H1 (cell line): Measurements from ENCODE around the gene SLC6A7. TPM values are rescaled to one million over a fixed set of nuclear protein-coding genes. Genes with fewer than 3 reads are reported as not detected.

Experiments used
- CTCF ChIA-PET: fragments of 300-600 bp; sonication (Branson Sonifier 250); formaldehyde crosslinking; loops from one replicate; lab custom pipeline; 2021; ENCODE audit not compliant: partially characterized antibody; lab: Charles Lee
- POLR2A ChIA-PET: fragments of 300-600 bp; sonication (Branson Sonifier 250); formaldehyde crosslinking; loops from one replicate; lab custom pipeline; 2021; ENCODE audit warnings: inconsistent platforms; ENCODE audit not compliant: partially characterized antibody; lab: Charles Lee
- DNase-seq, 2 experiments: peaks; one replicate each; pipeline versions ENCODE4 v3.0.0 to v3.0.0-alpha.2; 2010 to 2022; ENCODE audit warnings: low spot score in 2 of 2, low read depth in 1 of 2, mixed read lengths in 1 of 2
- FAIRE-seq: peaks from 2 replicates; lab custom pipeline; 2011; peaks lifted over from hg19 to GRCh38; lab: Jason Lieb, UNC
- H2AFZ ChIP-seq: 2 replicates; pipeline ENCODE4 v1.8.1; 2012; ENCODE audit warnings: low read length, inconsistent platforms
- H2AK5ac ChIP-seq: 2 replicates; pipeline ENCODE4 v1.6.1; 2013; ENCODE audit warnings: low read depth, low read length
- H2BK120ac ChIP-seq: replicated peaks from 2 replicates; pipeline ENCODE3; 2013; ENCODE audit warnings: low read depth, low read length, inconsistent platforms
- H2BK12ac ChIP-seq: 2 replicates; pipeline ENCODE4 v1.6.1; 2013; ENCODE audit warnings: low read depth, low read length
- H2BK15ac ChIP-seq: 2 replicates; pipeline ENCODE4 v1.6.1; 2013; ENCODE audit warnings: low read length
- H2BK20ac ChIP-seq: 2 replicates; pipeline ENCODE4 v1.6.1; 2013; ENCODE audit warnings: low read length
- H2BK5ac ChIP-seq: 2 replicates; pipeline ENCODE4 v1.6.1; 2013; ENCODE audit warnings: low read depth, low read length
- H3K14ac ChIP-seq: 2 replicates; pipeline ENCODE4 v1.6.1; 2013; ENCODE audit warnings: inconsistent platforms; ENCODE audit not compliant: insufficient read length
- H3K18ac ChIP-seq: 2 replicates; pipeline ENCODE4 v1.6.1; 2013; ENCODE audit warnings: low read length; ENCODE audit errors: extremely low read depth
- H3K23ac ChIP-seq: 2 replicates; pipeline ENCODE4 v1.6.1; 2013; ENCODE audit warnings: inconsistent platforms; ENCODE audit not compliant: insufficient read length
- H3K23me2 ChIP-seq: 2 replicates; pipeline ENCODE4 v1.6.1; 2013; ENCODE audit warnings: low read depth, low read length
- H3K27ac ChIP-seq: 2 replicates; pipeline ENCODE4 v1.6.1; 2011; ENCODE audit warnings: low read depth, low read length, inconsistent platforms
- H3K27me3 ChIP-seq, 4 experiments: replicated peaks in 1 of 4; 1 replicate in 1 of 4; 2 replicates in 3 of 4; pipeline versions ENCODE4 v1.6.1 to v1.8.1; 2011 to 2013; ENCODE audit warnings: low read length in 3 of 4, mild to moderate bottlenecking in 3 of 4, inconsistent platforms in 2 of 4, mixed read lengths in 2 of 4, moderate library complexity in 1 of 4; ENCODE audit not compliant: control insufficient read depth in 3 of 4, insufficient read depth in 3 of 4; ENCODE audit errors: extremely low read depth in 1 of 4
- H3K36me3 ChIP-seq, 4 experiments: 2 replicates each; pipeline versions ENCODE4 v1.6.1 to v1.8.1; 2011 to 2013; ENCODE audit warnings: mild to moderate bottlenecking in 4 of 4, low read length in 3 of 4, moderate library complexity in 2 of 4, control low read depth in 1 of 4, inconsistent platforms in 1 of 4; ENCODE audit not compliant: insufficient read depth in 4 of 4, control insufficient read depth in 2 of 4
- H3K4ac ChIP-seq: replicated peaks from 2 replicates; pipeline ENCODE3; 2013; ENCODE audit warnings: low read length, low read depth, mixed read lengths, inconsistent platforms; ENCODE audit not compliant: insufficient read length
- H3K4me1 ChIP-seq, 4 experiments: replicated peaks in 1 of 4; 1 replicate in 1 of 4; 2 replicates in 3 of 4; pipeline versions ENCODE4 v1.6.1 to v1.8.1; 2011 to 2013; ENCODE audit warnings: low read length in 3 of 4, inconsistent platforms in 2 of 4, mixed read lengths in 1 of 4; ENCODE audit not compliant: insufficient read depth in 4 of 4, control insufficient read depth in 3 of 4
- H3K4me2 ChIP-seq, 2 experiments: 2 replicates each; pipeline versions ENCODE4 v1.6.1 to v1.8.1; 2011 to 2013; ENCODE audit warnings: low read depth in 2 of 2, low read length in 2 of 2, control low read depth in 1 of 2, inconsistent platforms in 1 of 2, mild to moderate bottlenecking in 1 of 2; ENCODE audit not compliant: insufficient read depth in 1 of 2
- H3K4me3 ChIP-seq, 4 experiments: fragments of 200-600, 300-600 bp in 1 of 4; sonication (generic), shearing (Covaris generic), sonication (Bioruptor Twin) in 1 of 4; 2 replicates each; pipeline versions ENCODE4 v1.5.1 to v1.8.1; 2011 to 2016; ENCODE audit warnings: low read length in 4 of 4, low read depth in 3 of 4, control low read depth in 2 of 4, inconsistent platforms in 2 of 4, mild to moderate bottlenecking in 2 of 4, mixed read lengths in 1 of 4, moderate library complexity in 1 of 4; ENCODE audit not compliant: insufficient read depth in 2 of 4; ENCODE audit errors: extremely low read depth in 1 of 4
- H3K56ac ChIP-seq: replicated peaks from 2 replicates; pipeline ENCODE3; 2013; ENCODE audit warnings: low read depth, mild to moderate bottlenecking, mixed read lengths, low read length, inconsistent platforms; ENCODE audit not compliant: insufficient read length
- H3K79me1 ChIP-seq: 2 replicates; pipeline ENCODE4 v1.6.1; 2013; ENCODE audit warnings: low read depth, low read length, control low read depth
- H3K79me2 ChIP-seq, 2 experiments: 2 replicates each; pipeline versions ENCODE4 v1.6.1 to v1.8.1; 2012 to 2013; ENCODE audit warnings: low read length in 2 of 2, mild to moderate bottlenecking in 2 of 2, inconsistent platforms in 1 of 2; ENCODE audit not compliant: insufficient read depth in 2 of 2, control insufficient read depth in 1 of 2
- H3K9ac ChIP-seq, 4 experiments: replicated peaks in 1 of 4; 1 replicate in 1 of 4; 2 replicates in 3 of 4; pipeline versions ENCODE4 v1.6.1 to v1.8.1; 2011 to 2013; ENCODE audit warnings: low read depth in 3 of 4, low read length in 3 of 4, control low read depth in 2 of 4, mild to moderate bottlenecking in 2 of 4, moderate library complexity in 2 of 4, inconsistent platforms in 1 of 4; ENCODE audit errors: extremely low read depth in 1 of 4
- H3K9me3 ChIP-seq, 2 experiments: 2 replicates each; pipeline versions ENCODE4 v1.6.1 to v1.8.1; 2012 to 2013; ENCODE audit warnings: mild to moderate bottlenecking in 2 of 2, moderate library complexity in 2 of 2, control low read depth in 1 of 2, inconsistent platforms in 1 of 2, low read depth in 1 of 2, low read length in 1 of 2, mixed read lengths in 1 of 2; ENCODE audit not compliant: insufficient read depth in 2 of 2
- H4K20me1 ChIP-seq, 2 experiments: replicated peaks in 1 of 2; 2 replicates each; pipeline versions ENCODE3 to v1.8.1; 2011 to 2013; ENCODE audit warnings: inconsistent platforms in 2 of 2, low read length in 2 of 2, mild to moderate bottlenecking in 1 of 2; ENCODE audit not compliant: insufficient read depth in 2 of 2, control insufficient read depth in 1 of 2
- H4K5ac ChIP-seq: 2 replicates; pipeline ENCODE4 v1.6.1; 2013; ENCODE audit warnings: low read length, low read depth, mixed read lengths, inconsistent platforms; ENCODE audit not compliant: insufficient read length
- H4K8ac ChIP-seq: 2 replicates; pipeline ENCODE4 v1.8.0; 2013; ENCODE audit warnings: mild to moderate bottlenecking, moderate library complexity, low read length, inconsistent platforms; ENCODE audit not compliant: insufficient read depth; ENCODE audit errors: extremely low read depth
- H4K91ac ChIP-seq: replicated peaks from 2 replicates; pipeline ENCODE3; 2013; ENCODE audit warnings: low read length, mixed read lengths, inconsistent platforms; ENCODE audit not compliant: insufficient read length
- BCL11A ChIP-seq, 2 experiments: IDR thresholded peaks; one replicate each; pipeline ENCODE4 v1.6.1; 2011; ENCODE audit warnings: low read depth in 2 of 2, low read length in 2 of 2, mild to moderate bottlenecking in 2 of 2
- CBX8 ChIP-seq: fragments of 300-800, 300-1000 bp; sonication (generic); IDR thresholded peaks from 2 replicates; pipeline ENCODE4 v1.7.1; 2016; ENCODE audit warnings: low read depth, low read length, borderline replicate concordance
- CHD2 ChIP-seq: IDR thresholded peaks from 2 replicates; pipeline ENCODE4 v1.6.1; 2012; ENCODE audit warnings: low read length, improper control_type of control experiment
- EGR1 ChIP-seq: IDR thresholded peaks from 2 replicates; pipeline ENCODE4 v1.6.1; 2011; ENCODE audit warnings: low read depth, low read length, borderline replicate concordance
- JUND ChIP-seq: IDR thresholded peaks from 2 replicates; pipeline ENCODE4 v1.6.1; 2011; ENCODE audit warnings: mild to moderate bottlenecking, improper control_type of control experiment, low read length
- KDM4A ChIP-seq: IDR thresholded peaks from one replicate; pipeline ENCODE4 v1.7.1; 2012; ENCODE audit warnings: low read depth, mild to moderate bottlenecking, moderate library complexity, low read length, inconsistent platforms; ENCODE audit not compliant: severe bottlenecking
- PHF8 ChIP-seq: fragments of 200-600 bp; sonication (generic); conservative IDR thresholded peaks from 2 replicates; pipeline ENCODE4 v1.7.1; 2012; ENCODE audit warnings: low read depth, mild to moderate bottlenecking, inconsistent platforms, low read length, moderate library complexity
- POLR2A ChIP-seq, 2 experiments: IDR thresholded peaks; 1 replicate in 1 of 2; 2 replicates in 1 of 2; pipeline ENCODE4 v1.6.1; 2011; ENCODE audit warnings: low read depth in 2 of 2, low read length in 2 of 2, mild to moderate bottlenecking in 2 of 2; ENCODE audit errors: control extremely low read depth in 1 of 2
- POU5F1 ChIP-seq: IDR thresholded peaks from 2 replicates; pipeline ENCODE4 v1.6.1; 2011; ENCODE audit warnings: low read depth, mild to moderate bottlenecking, low read length, moderate library complexity
- RNF2 ChIP-seq: fragments of 200-900, 300-1000 bp; sonication (generic); IDR thresholded peaks from 2 replicates; pipeline ENCODE4 v1.7.1; 2016; ENCODE audit warnings: borderline replicate concordance, low read depth, mild to moderate bottlenecking, antibody characterized with exemption, low read length; ENCODE audit not compliant: poor library complexity, severe bottlenecking; ENCODE audit errors: missing control alignments
- SIX5 ChIP-seq: IDR thresholded peaks from 2 replicates; pipeline ENCODE4 v1.6.1; 2011; ENCODE audit warnings: mild to moderate bottlenecking, low read depth, low read length
- SRF ChIP-seq: IDR thresholded peaks from 2 replicates; pipeline ENCODE4 v1.6.1; 2011; ENCODE audit warnings: mild to moderate bottlenecking, low read depth, low read length, moderate library complexity
- TCF12 ChIP-seq: IDR thresholded peaks from 2 replicates; pipeline ENCODE4 v1.6.1; 2011; ENCODE audit warnings: low read depth, mild to moderate bottlenecking, low read length
- TEAD4 ChIP-seq: IDR thresholded peaks from 2 replicates; pipeline ENCODE4 v1.6.1; 2012; ENCODE audit warnings: low read depth, low read length, inconsistent platforms, mixed read lengths
- WGBS, 2 experiments: shearing (Covaris generic) in 1 of 2; methylation state at CpG; one replicate each; pipeline versions ENCODE4 v1.1.6 to v1.1.7; 2013 to 2015; ENCODE audit warnings: low lambda C conversion rate in 2 of 2, mixed read lengths in 2 of 2, inconsistent platforms in 1 of 2, low coverage in 1 of 2, missing lambda C conversion rate in 1 of 2; ENCODE audit not compliant: insufficient replicate concordance in 2 of 2, insufficient coverage in 1 of 2, insufficient read length in 1 of 2; ENCODE audit errors: extremely low coverage in 1 of 2, missing lambda C conversion rate in 1 of 2; 5-methylcytosine and 5-hydroxymethylcytosine counted together
- polyA plus RNA-seq, 7 experiments: library from polyadenylated mRNA; depleted of rRNA in 3 of 7; stranded (reverse) in 5 of 7; unstranded in 2 of 7; fragments of >200 nt in 5 of 7; fragments of 200-250 nt in 2 of 7; gene quantifications; 1 replicate in 5 of 7; 2 replicates in 1 of 7; 4 replicates in 1 of 7; pipeline versions ENCODE4 v1.2.1 to v1.2.3, GENCODE V29; 2011 to 2013; ENCODE audit warnings: missing spikeins in 2 of 7, mixed read lengths in 2 of 7
- total RNA-seq: library from RNA; stranded (reverse); fragmentation: NEBNext Ultra II Directional; extraction: Animal tissue kit (Norgen Biotek cat#: 25700); gene quantifications from 2 replicates; pipeline ENCODE4 v1.2.1, GENCODE V29; 2021
- TF ChIP-seq, protein P1 (sequence below): IDR thresholded peaks from 2 replicates; pipeline ENCODE4 v1.6.1; 2012; ENCODE audit warnings: inconsistent platforms

SLC6A7 gene
- total and polyA plus RNA-seq, 2 of the 8 experiments (the other 6 are each of a cell fraction or from before 2014, with no cell fraction given) = 0.07 to 0.12 TPM

DNA sequence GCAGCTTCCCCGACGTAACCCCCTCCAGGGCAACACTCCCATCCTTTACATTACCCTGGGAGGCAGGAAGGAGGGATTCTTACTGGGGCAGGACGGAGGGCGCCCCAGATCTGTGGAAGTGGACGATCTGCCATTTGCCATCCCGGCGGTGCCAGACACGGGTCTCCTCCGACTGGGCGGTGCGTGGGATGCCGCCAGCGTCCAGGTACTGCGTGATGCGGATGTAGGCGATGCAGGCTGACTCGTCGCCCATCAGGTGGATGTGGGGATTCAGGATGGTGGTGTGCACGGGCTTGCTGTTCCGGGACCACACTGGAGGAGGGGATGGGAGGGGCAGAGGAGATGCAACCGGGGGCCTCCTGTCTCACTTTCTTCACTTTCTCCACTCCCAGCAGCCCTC is 33.0 kb downstream of the SLC6A7 start:
- ChIA-PET POLR2A (no interaction called here), CTCF (interaction anchor here (0.6 to 21.2 kb wide), 10 partner anchors 9 to 101 kb away, joined by 3 to 302 read pairs (median 3); partner anchors contain the start of genes PDGFRB and SLC6A7)
- Histone ChIP-seq H2BK20ac (no peak overlapping the region), H3K14ac (no peak overlapping the region), H3K23me2 (no peaks in the 10 kb centered on the region), H3K56ac (no peak overlapping the region), H3K27me3 (no peaks in the 10 kb centered on the region), H2BK15ac (no peak overlapping the region), H4K20me1 (no peaks in the 10 kb centered on the region), H4K5ac (no peak overlapping the region), H2AFZ (no peak overlapping the region), H2BK12ac (no peak overlapping the region), H3K4me1 (peaks cover 0 to 4% (median 0%) of the 10 kb centered on the region in 4 experiments; a peak in 1 of 7 replicates), H3K9ac (no peak overlapping the region; a peak in 1 of 7 replicates), H3K23ac (no peak overlapping the region), H3K4ac (no peak overlapping the region), H4K8ac (0 out of 2 replicates have a peak overlapping the region, but pooled peaks have one; percentile 15), H3K27ac (no peak overlapping the region), H4K91ac (no peak overlapping the region), H3K79me2 (no peaks in the 10 kb centered on the region), H3K9me3 (no peaks in the 10 kb centered on the region), H2BK120ac (no peak overlapping the region), H3K79me1 (no peaks in the 10 kb centered on the region), H2AK5ac (no peak overlapping the region), H3K4me3 (no peak overlapping the region), H2BK5ac (no peak overlapping the region), H3K36me3 (no peaks in the 10 kb centered on the region), H3K4me2 (no peak overlapping the region), H3K18ac (no peak overlapping the region)
- DNase-seq (no peak), FAIRE-seq (no peak)
- TF ChIP-seq CHD2 = no peak
- no peak for TF ChIP-seq KDM4A
- TF ChIP-seq TEAD4 = no peak
- TF ChIP-seq BCL11A (IDR thresholded peaks at IDR 0.05; ENCODE audit: low read depth in 2 of 2, low read length in 2 of 2) = no peak
- TF ChIP-seq EGR1 = no peak
- no peak for TF ChIP-seq CBX8
- TF ChIP-seq, protein P1, sequence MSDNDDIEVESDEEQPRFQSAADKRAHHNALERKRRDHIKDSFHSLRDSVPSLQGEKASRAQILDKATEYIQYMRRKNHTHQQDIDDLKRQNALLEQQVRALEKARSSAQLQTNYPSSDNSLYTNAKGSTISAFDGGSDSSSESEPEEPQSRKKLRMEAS = no peak
- TF ChIP-seq POU5F1 = no peak
- no peak for TF ChIP-seq SRF
- TF ChIP-seq JUND = no peak
- no peak for TF ChIP-seq SIX5
- no peak for TF ChIP-seq RNF2
- TF ChIP-seq POLR2A (IDR thresholded peaks at IDR 0.05; ENCODE audit: control extremely low read depth in 1 of 2, low read depth in 2 of 2, low read length in 2 of 2) = no peak
- TF ChIP-seq PHF8 = no peak
- TF ChIP-seq TCF12 = no peak
- WGBS, 2 experiments = 93% methylated on average over 19 of the region's 21 CpGs; no CpG with 5 or more reads in 1 of the 2 experiments
